Measurements from ENCODE around the gene ZNF654. TPM values are rescaled to one million over a fixed set of nuclear protein-coding genes. Genes with fewer than 3 reads are reported as not detected.
A peak's percentile ranks its signal among the peaks of the same experiment; 100 is the strongest.

The ZNF654 gene
- total and polyA plus RNA-seq, 10 of the 15 experiments (the other 5 are each of a cell fraction or from before 2014, with no cell fraction given), result 2.7 to 14.2 (median 10.0) TPM

GRCh38 chr3:88112289-88112688 lies 53.2 kb downstream of the ZNF654 start:
- Histone ChIP-seq H3K4me3 (no peak overlapping the region), H3K4me2 (ENCODE audit: control insufficient read depth, insufficient read depth) (no peak overlapping the region), H3K9me3 (replicated peaks; ENCODE audit: control insufficient read depth, insufficient read depth, low read length) (no peaks in the 10 kb centered on the region), H3K27ac (ENCODE audit: control insufficient read depth, insufficient read depth) (no peak overlapping the region), H3K9ac (ENCODE audit: control insufficient read depth, insufficient read depth, low read length) (no peak overlapping the region), H2AFZ (ENCODE audit: control insufficient read depth, low read depth, low read length) (no peak overlapping the region), H3K36me3 (ENCODE audit: control insufficient read depth in 2 of 2, insufficient read depth in 2 of 2, low read length in 1 of 2) (no peaks in the 10 kb centered on the region; a peak in 1 of 4 replicates), H3K27me3 (replicated peaks in 1 of 2; ENCODE audit: control insufficient read depth in 2 of 2, insufficient read depth in 2 of 2, low read length in 1 of 2) (no peaks in the 10 kb centered on the region), H4K20me1 (ENCODE audit: control insufficient read depth, insufficient read depth) (no peaks in the 10 kb centered on the region), H3K79me2 (ENCODE audit: control insufficient read depth, insufficient read depth, low read length) (no peaks in the 10 kb centered on the region; the same call in none of the 2 replicates), H3K4me1 (ENCODE audit: control insufficient read depth, insufficient read depth, low read length) (no peaks in the 10 kb centered on the region)
- 100% methylated on average over 1 of the region's 1 CpG for WGBS (ENCODE audit: insufficient coverage, insufficient replicate concordance, low lambda C conversion rate, missing lambda C conversion rate)
- intact Hi-C loops (cut with micrococcal nuclease; ENCODE audit: unreplicated experiment) (loop anchor here (2.0 to 5.0 kb wide), 4 partner anchors 70 to 815 kb away; no protein-coding TSS in a partner anchor), in situ Hi-C loops (cut with MboI) (no loop called here)
- ChIA-PET RAD21 (ENCODE audit: unreplicated experiment) (interaction anchor here (0.8 to 3.2 kb wide), 7 partner anchors 11 to 107 kb away, joined by 3 to 24 read pairs (median 5); no protein-coding TSS in a partner anchor), CTCF (interaction anchor here (1.0 to 3.2 kb wide), 30 partner anchors 9 to 852 kb away, joined by 3 to 44 read pairs (median 8); partner anchors contain the start of genes CGGBP1 and ZNF654), SMC1A (ENCODE audit: uncharacterized antibody, unreplicated experiment) (interaction anchor here (0.8 to 4.2 kb wide), 14 partner anchors 12 to 853 kb away, joined by 3 to 28 read pairs (median 4); no protein-coding TSS in a partner anchor), POLR2A (interaction anchor here (0.8 to 1.6 kb wide), 2 partner anchors 11 to 35 kb away, joined by 3 read pairs; no protein-coding TSS in a partner anchor)
- DNase-seq (ENCODE audit: low read depth, low spot score) (no peak), FAIRE-seq (peak; percentile 18), ATAC-seq (no peak; the same call in 2 of the 3 replicates)
- no peak for TF ChIP-seq ZNF687 (IDR thresholded peaks at IDR 0.05)
- no peak for TF ChIP-seq ZSCAN29 (IDR thresholded peaks at IDR 0.05)
- no peak for TF ChIP-seq REST (IDR thresholded peaks at IDR 0.05; ENCODE audit: low read depth, low read length)
- BruUV-seq (replicated peaks), result no TSS peak
